NCI-H2081 (cell line): ENCODE measurements around the gene NAB2.

Experiments
- DNase-seq, 2 experiments: peaks; one replicate each; lab custom pipeline; 2025; lab: John Stamatoyannopoulos, UW

The NAB2 gene

DNA sequence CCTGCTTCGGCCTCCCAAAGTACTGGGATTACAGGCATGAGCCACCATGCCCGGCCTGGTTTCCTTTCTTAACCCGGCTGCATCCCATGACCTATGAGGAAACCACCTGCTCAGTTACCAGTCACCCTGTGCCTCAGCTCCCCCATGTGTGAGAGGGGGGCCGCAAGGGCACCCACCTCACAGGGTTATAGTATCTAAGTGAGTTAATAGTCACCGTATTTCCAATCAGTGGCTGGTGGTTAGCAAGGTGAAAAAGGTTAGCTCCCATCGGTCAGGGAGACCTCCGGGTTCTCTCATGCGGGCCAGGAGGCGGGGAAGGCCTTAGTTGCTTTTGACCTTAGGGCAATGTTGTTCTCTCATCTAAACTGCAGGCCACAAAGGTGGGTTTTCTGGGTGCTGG lies 46.0 kb downstream of the NAB2 start:
- no peak for DNase-seq

DNA sequence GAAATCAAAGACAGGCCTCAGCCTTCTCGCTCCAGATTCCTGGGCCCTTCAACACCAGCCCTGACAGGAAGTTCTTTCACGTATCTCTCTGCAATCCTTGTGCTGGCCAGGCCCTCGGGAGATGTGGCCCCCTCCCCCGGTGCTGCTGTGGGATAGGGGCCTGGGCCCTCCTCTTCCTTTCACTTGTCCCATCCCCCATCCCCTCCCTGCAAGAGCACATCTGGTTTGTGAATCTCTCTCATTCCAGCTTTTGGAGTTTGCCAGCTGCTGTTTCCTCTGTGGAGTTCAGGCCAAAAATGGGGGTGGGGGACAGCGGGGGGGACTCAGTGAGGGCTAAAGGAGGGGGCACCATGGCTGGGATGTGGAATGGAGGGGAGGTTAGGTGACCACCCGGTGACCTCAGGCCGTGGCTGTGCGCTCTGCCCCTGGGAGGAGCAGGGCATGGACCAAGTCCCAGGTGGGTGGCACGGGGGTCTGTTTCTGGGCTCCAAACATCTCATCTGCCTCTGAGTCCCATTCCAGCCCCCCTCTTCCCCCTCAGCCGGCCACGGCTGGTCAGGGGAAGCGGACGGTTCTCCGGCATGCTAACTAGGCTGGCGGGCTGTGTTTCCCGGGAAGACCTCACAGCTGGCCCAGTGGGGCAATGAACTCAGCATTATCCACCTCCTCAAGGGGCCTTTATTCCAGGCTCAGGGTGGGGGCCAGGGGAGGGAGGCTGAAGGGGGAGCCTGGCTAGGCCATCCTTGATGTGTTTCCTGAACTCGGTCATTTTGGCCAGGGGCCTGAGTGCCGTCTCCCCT lies 46.8 kb downstream of the NAB2 start:
- no peak for DNase-seq

DNA sequence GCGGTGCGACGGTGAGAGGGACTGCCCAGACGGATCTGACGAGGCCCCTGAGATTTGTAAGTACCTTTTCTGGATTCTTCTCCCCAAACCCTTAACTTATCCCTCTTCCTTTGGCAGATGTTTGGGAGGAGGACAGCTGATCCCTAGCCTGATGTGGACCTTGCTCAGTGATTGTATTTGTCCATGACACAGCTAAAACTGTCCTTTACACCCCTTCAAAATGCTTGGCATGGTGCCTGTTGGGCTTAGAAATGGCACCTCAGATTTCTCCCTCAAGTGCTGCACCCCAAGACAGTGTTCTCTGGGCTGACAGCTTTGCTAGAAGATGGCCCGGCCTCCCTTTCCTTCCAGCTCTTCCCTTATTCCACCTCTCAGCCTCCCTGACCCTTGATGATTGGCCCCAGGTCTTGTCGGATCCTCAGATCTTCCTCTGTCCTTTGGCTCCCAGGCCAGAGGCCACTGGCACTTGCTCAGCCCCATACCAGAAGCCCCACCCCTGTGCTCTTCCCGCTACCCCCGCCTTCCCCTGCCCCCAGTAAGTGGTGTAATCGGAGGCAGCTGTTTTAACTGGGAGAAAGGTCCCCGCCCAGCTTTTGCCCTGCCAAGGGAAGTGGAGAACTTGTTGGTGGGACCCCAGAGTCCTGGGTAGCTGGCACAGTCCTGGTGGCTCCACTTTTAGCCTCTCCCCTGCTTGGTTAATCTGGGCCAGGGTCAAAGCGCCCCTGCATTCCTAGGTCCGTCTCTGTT lies 49.8 kb downstream of the NAB2 start:
- DNase-seq, result no peak

DNA sequence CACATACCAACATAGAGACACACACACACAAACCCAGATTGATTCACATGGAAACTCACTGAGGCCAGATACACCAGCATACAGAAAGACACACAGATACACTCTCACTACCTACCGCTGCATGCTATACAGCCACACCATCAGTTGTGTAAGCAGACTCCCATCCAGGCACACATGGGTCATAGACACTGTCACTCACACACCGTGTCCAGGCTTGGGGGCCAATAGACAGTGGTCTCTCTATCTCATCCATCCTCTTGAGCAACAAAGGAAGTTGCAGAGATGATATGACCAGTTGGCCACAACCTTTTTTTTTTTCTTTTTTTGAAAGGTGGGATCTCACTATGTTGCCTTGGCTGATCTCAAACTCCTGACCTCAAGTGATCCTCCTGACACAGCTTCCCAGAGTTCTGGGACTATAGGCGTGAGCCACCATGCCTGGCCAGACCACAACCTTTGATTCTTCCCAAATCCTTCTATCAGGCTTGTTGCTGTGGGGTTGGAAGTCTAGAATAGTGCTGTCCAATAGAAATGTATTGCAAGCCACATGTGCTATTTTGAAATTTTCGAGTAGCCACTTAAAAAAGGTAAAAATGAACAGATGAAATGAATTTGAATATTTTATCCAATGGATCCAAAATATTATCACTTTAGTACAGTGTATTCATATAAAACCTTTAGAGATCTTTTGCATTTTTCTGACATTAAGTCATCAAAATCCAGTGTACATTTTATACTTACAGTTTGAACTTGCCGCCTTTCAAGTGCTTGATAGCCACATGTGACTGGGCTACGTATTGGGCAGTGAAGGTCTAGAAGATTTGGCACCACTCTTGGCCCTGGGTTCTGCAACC lies 51.1 kb downstream of the NAB2 start:
- DNase-seq, result no peak

DNA sequence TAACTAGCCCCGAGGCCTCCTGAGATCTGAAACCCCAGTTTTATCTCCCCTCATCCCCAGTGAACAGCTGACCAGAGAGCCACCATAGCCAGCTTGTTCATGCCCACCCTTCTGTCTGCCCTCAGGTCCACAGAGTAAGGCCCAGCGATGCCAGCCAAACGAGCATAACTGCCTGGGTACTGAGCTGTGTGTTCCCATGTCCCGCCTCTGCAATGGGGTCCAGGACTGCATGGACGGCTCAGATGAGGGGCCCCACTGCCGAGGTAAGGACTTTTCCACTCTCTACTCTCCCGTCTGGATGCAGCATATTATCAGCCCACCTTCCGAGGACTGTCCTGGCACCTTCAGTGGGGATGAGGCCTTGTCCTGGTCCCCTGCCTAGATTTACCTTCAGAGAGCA lies 52.3 kb downstream of the NAB2 start:
- no peak for DNase-seq

DNA sequence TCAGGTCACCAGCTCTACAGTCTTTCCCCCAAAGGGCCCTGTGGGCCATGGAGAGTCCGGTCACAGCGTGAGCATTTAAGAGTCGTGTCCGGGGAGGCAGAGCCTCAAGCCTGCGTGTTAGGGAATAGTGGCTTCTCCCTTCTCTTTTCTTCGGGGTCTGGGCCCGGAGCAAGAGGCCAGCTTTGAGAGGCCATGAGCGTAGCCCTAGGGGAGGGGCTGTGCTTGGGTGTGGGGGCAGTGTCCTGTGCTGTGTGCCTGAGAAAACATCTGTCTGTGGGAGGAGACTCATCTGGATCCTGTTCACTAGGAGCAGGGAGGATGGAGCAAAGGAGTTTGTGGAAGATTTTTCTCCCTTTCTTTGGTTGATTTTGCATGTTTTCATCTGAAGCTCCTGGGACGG lies 53.2 kb downstream of the NAB2 start:
- DNase-seq, result no peak

DNA sequence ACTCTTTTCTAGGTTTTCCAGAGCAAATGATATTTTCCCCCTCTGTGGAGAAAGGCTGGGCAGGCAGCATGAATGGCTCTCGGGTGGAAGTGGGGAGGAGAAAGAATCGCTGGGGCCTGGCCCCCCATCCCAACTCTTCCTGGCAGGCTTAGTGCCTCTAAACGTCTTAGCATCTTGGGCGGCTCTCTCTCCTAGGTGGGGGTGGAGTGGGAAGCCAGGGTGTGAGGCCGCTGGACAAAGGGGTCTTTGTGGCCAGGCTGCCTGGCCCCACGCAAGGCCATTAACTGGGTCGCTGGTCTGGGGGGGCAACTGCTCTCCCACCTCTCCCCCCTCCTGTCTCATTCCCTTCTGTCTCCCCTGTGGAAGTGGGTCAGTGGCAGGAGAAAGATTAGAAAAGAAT lies 53.8 kb downstream of the NAB2 start:
- DNase-seq, result no peak

DNA sequence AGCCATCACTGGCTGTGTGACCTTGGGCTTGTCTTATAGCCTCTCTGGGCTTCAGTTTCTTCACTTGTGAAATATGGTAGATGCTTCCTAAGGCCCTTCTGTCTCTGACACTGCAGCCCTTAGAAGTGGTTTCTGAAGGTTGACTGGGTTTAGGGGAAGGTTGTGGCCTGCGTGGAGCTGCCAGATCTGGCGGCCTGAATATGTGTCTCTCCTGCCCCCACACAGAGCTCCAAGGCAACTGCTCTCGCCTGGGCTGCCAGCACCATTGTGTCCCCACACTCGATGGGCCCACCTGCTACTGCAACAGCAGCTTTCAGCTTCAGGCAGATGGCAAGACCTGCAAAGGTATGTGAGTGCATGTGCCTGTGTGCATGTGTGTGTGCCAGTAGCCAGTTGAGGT lies 54.5 kb downstream of the NAB2 start:
- no peak for DNase-seq
